OCI-LY1 (cell line): ENCODE measurements around the gene AAMDC.

Source experiments
- H2AFZ ChIP-seq: fragments of 200-600 bp; sonication (generic), shearing (Covaris generic); 2 replicates; pipeline ENCODE4 v1.6.0; 2014; ENCODE audit warnings: antibody characterized with exemption, mild to moderate bottlenecking, low read length
- H3F3A ChIP-seq: fragments of 200-600 bp; sonication (generic), shearing (Covaris generic); 2 replicates; pipeline ENCODE4 v1.6.0; 2014; ENCODE audit warnings: mild to moderate bottlenecking, antibody characterized with exemption, low read length, moderate library complexity; ENCODE audit not compliant: insufficient read depth
- H3K27ac ChIP-seq: fragments of 200-600 bp; sonication (generic); 2 replicates; pipeline ENCODE4 v1.5.1; 2014; ENCODE audit warnings: low read length, mixed run types, mild to moderate bottlenecking, low read depth; ENCODE audit not compliant: poor library complexity, severe bottlenecking
- H3K27me3 ChIP-seq: fragments of 200-600 bp; sonication (generic); 2 replicates; pipeline ENCODE4 v1.6.0; 2014; ENCODE audit warnings: antibody characterized with exemption, mild to moderate bottlenecking, low read length, moderate library complexity; ENCODE audit not compliant: insufficient read depth
- H3K36me3 ChIP-seq: fragments of 200-600 bp; sonication (generic); 2 replicates; pipeline ENCODE4 v1.6.1; 2014; ENCODE audit warnings: mild to moderate bottlenecking, antibody characterized with exemption, low read length, moderate library complexity, mixed read lengths; ENCODE audit not compliant: insufficient read depth
- H3K4me1 ChIP-seq: fragments of 200-600 bp; sonication (generic); 2 replicates; pipeline ENCODE4 v1.5.1; 2014; ENCODE audit warnings: mild to moderate bottlenecking, low read length, moderate library complexity; ENCODE audit not compliant: insufficient read depth, severe bottlenecking
- H3K4me2 ChIP-seq: fragments of 200-600 bp; sonication (generic), shearing (Covaris generic); 2 replicates; pipeline ENCODE4 v1.6.1; 2014; ENCODE audit warnings: low read length
- H3K4me3 ChIP-seq: fragments of 200-600 bp; sonication (generic); 2 replicates; pipeline ENCODE4 v1.5.1; 2014; ENCODE audit warnings: low read length, low read depth, mild to moderate bottlenecking, mixed read lengths; ENCODE audit not compliant: poor library complexity, severe bottlenecking
- H3K79me2 ChIP-seq: fragments of 200-600 bp; shearing (Covaris generic); 2 replicates; pipeline ENCODE4 v1.6.1; 2016; ENCODE audit warnings: mixed run types, low read length, mixed read lengths; ENCODE audit not compliant: insufficient read depth
- H3K9ac ChIP-seq: fragments of 200-600 bp; sonication (generic), shearing (Covaris generic); 2 replicates; pipeline ENCODE4 v1.6.1; 2014; ENCODE audit warnings: mild to moderate bottlenecking, low read length, mixed read lengths
- H3K9me2 ChIP-seq: fragments of 200-600 bp; sonication (generic), shearing (Covaris generic); 2 replicates; pipeline ENCODE4 v1.6.1; 2014; ENCODE audit warnings: low read depth, mild to moderate bottlenecking, low read length, mixed read lengths
- H3K9me3 ChIP-seq: fragments of 200-600 bp; shearing (Covaris generic); 2 replicates; pipeline ENCODE4 v1.6.1; 2014; ENCODE audit warnings: low read length, mixed read lengths
- H4K20me1 ChIP-seq: fragments of 200-600 bp; sonication (generic), shearing (Covaris generic); 2 replicates; pipeline ENCODE4 v1.6.0; 2016; ENCODE audit warnings: mild to moderate bottlenecking, low read length; ENCODE audit not compliant: insufficient read depth
- CTCF ChIP-seq: fragments of 200-600 bp; sonication (generic), shearing (Covaris generic); IDR thresholded peaks from 2 replicates; pipeline ENCODE4 v1.5.1; 2017; ENCODE audit warnings: mild to moderate bottlenecking, antibody characterized with exemption, low read length, moderate library complexity, mixed read lengths
- EZH2 ChIP-seq: fragments of 200-600 bp; sonication (generic), shearing (Covaris generic); IDR thresholded peaks from 2 replicates; pipeline ENCODE4 v1.8.0; 2017; ENCODE audit warnings: borderline replicate concordance, mixed run types, mild to moderate bottlenecking, antibody characterized with exemption, low read length, moderate library complexity, mixed read lengths

AAMDC gene

GRCh38 chr11:77871855-77872254, 50.9 kb downstream of the AAMDC start:
- no peaks in the 10 kb centered on the region for H3K9me3 ChIP-seq
- H3K4me2 ChIP-seq: no peak overlapping the region
- H2AFZ ChIP-seq: no peak overlapping the region
- no peaks in the 10 kb centered on the region for H3K9me2 ChIP-seq
- H3K4me1 ChIP-seq: no peaks in the 10 kb centered on the region
- H3K27me3 ChIP-seq: no peaks in the 10 kb centered on the region
- no peak overlapping the region for H3K9ac ChIP-seq
- no peak for TF ChIP-seq EZH2
- no peak for TF ChIP-seq CTCF
- H4K20me1 ChIP-seq: no peaks in the 10 kb centered on the region
- H3K27ac ChIP-seq: no peak overlapping the region
- H3K79me2 ChIP-seq: no peaks in the 10 kb centered on the region
- no peaks in the 10 kb centered on the region for H3F3A ChIP-seq
- peaks cover 18% of the 10 kb centered on the region; the same call in 1 of the 2 replicates for H3K36me3 ChIP-seq
- no peak overlapping the region for H3K4me3 ChIP-seq

DNA sequence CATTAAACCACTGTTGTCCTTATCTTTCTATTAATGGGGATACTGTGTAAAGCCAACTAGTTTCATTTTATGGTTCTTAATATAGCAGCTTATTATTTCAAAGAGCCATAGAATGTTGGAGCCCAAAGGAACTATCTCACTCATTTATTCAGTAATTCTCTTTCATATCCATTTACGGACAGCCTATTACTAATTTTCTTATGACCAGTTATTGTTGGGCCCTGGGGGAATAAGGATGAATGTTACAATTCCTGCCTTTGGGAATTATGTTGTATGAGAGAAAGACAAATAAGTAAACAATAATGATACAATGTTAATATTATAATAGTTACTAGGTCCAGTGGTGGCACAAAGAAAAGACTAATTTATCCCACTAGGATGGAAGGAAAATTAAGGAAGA, 52.4 kb downstream of the AAMDC start:
- peaks cover 28% of the 10 kb centered on the region; the same call in 1 of the 2 replicates for H3K36me3 ChIP-seq
- H3K9ac ChIP-seq: no peak overlapping the region
- no peaks in the 10 kb centered on the region for H3K4me1 ChIP-seq
- TF ChIP-seq CTCF (no peak), EZH2 (no peak)
- no peak overlapping the region for H3K4me2 ChIP-seq
- no peaks in the 10 kb centered on the region for H4K20me1 ChIP-seq
- H3K27me3 ChIP-seq: no peaks in the 10 kb centered on the region
- no peaks in the 10 kb centered on the region for H3F3A ChIP-seq
- no peaks in the 10 kb centered on the region for H3K9me2 ChIP-seq
- H3K9me3 ChIP-seq: no peaks in the 10 kb centered on the region
- no peak overlapping the region for H3K27ac ChIP-seq
- no peak overlapping the region for H2AFZ ChIP-seq
- H3K4me3 ChIP-seq: no peak overlapping the region
- no peaks in the 10 kb centered on the region for H3K79me2 ChIP-seq

DNA sequence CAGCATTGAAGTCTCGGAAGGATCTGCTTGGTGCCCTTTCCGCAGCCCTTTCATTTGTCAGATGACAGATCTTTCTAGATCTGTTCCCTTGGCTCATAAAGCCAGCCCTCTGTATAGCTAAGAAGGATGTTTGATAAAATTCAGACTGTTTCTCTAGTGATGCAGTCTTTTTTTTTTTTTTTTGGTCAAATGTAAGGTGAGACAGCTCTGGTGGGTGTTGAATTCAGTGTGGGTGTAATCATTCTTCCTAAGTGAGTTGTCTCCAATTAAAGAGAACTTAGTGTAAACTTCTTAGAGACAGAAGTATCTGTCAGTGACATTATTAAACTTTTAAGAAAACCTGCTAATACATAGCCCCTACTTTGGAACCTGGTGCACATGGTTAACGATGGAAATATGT, 53.3 kb downstream of the AAMDC start:
- Histone ChIP-seq H3F3A (no peaks in the 10 kb centered on the region), H3K9ac (no peak overlapping the region), H3K27me3 (no peaks in the 10 kb centered on the region), H3K9me2 (no peaks in the 10 kb centered on the region), H2AFZ (no peak overlapping the region), H3K4me1 (no peaks in the 10 kb centered on the region), H3K27ac (no peak overlapping the region), H3K9me3 (no peaks in the 10 kb centered on the region), H3K79me2 (no peaks in the 10 kb centered on the region), H4K20me1 (no peaks in the 10 kb centered on the region), H3K4me2 (no peak overlapping the region), H3K36me3 (peaks cover 37% of the 10 kb centered on the region; the same call in 1 of the 2 replicates), H3K4me3 (no peak overlapping the region)
- TF ChIP-seq CTCF (no peak), EZH2 (no peak)
